GM21381 (cell line): ENCODE measurements around the gene LUM.

ENCODE experiments used
- ATAC-seq: cut with Tn5 transposase; IDR thresholded peaks from one replicate; pipeline ENCODE4 v1.9.1; 2021; ENCODE audit warnings: mild to moderate bottlenecking, moderate library complexity; ENCODE audit not compliant: unreplicated experiment

LUM gene, protein sequence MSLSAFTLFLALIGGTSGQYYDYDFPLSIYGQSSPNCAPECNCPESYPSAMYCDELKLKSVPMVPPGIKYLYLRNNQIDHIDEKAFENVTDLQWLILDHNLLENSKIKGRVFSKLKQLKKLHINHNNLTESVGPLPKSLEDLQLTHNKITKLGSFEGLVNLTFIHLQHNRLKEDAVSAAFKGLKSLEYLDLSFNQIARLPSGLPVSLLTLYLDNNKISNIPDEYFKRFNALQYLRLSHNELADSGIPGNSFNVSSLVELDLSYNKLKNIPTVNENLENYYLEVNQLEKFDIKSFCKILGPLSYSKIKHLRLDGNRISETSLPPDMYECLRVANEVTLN

DNA sequence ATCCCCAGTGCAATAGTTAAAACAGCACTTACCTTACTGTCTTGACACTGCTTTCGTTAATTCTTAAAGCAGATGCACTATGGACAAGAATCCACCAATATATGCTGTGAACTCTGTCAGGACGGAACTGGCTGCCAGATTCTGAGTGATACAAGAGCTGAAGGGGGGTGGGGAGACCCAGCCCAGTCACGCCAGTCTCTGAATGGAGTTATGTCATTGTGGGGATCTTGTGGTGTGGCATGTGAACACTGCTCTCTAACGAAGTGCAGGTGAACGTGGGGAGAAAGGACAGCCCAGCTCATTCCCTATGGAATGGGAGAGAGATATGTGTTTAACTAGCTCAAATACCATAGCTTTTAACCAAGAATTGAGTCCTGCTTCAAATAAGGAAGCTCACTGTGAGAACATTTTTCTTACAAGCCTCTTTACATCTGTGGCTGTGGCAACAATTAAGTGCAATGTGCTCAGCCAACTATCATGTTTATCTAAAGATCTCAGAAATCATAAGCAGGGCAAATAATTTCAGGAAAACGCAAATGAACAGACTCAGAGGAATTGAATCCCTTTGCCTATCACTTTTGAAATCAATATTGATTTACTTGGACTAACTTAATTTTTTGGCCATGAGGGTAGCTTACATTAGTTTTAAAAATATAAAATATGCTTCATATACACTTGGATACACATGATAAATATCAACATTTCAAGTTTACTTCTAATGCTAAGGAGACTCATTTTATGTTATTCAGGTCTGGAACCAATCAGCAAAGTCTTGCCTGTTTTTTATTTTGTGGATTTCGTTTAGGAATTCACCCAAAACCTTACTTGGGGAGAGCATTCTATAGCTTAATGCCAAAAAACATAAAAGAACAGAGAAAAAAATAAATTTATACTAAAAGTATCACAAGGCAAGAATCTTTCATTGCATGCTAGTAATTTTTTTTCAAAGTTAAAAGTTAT, at the start of gene LUM:
Gene LUM (minus strand): TSS at position 129 of the 960 bp plus-strand sequence. CDS start 2,515 bp downstream, outside the sequence.
- no peak for ATAC-seq

DNA sequence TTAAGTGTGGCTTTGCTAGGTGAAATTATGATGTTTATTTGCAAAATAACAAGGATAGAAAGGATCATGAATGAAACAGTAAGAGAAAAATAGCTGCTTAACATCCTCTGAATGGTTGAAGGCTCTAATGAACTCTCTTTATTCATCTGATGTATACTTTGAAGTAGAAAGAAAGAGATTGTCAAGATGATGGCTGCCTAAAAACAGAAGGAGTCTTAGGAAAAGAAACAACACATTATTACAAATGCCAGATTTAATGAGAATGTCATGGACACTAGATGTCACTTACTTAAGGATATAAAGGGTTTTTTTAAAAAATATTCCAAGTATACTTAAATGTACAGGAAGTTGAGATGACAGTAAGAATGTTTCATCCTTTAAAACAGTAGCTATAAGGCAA, 49.7 kb upstream of the LUM start:
- ATAC-seq = no peak

DNA sequence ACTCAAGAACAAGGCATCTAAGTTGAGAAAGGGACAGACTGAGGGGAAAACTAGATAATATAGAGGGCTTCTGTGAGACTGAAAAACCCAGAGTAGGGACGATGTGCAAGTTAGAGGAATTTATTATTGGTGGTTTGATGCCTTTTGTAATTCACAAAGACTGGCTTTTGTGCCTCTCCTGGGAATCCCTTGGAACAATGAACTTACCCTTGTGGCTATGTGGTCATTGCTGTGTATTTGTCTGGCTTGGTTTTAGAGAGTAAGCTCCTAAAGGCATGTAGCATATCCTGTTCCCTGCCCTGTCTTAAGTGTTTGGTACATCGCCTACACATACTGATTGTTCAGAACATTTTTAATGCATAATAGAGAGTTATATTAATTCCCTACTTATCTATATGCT, 44.7 kb upstream of the LUM start:
- no peak for ATAC-seq

DNA sequence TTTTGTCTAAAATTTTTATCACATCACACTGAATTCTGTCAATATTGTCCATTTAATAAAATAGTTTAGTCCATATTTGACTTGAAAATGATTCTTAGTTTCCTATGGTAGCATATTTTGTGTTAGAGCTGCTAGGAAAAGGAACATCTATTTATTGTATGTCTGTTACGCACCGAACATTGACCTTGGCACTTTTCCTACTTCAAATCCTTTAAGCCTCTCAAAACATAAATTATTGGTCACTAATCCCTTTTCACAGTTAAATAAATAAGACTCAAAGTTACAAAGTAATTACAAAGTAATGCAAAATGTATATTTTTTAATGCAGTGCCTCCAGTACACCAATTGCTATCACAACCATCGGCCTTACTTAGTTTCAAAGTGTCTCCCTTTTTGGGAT, 42.8 kb upstream of the LUM start:
- ATAC-seq = no peak

DNA sequence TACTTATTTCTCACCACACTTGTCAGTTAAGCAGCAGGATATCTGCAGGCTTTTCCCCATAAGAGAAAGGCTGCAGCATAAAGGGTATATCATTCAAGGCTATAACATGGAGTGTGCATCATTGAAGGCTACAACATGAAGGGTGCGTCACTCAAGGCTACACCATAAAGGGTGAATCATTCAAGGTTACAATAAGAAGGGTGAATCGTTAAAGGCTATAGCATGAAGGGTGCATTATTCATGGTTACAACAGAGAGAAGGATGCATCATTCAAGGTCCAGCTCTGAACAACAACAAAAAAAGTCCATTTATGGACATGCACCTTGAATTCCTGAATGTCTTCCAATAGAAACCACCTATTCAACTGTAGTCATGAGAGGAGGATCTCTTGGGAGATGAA, 32.8 kb upstream of the LUM start:
- ATAC-seq = no peak

DNA sequence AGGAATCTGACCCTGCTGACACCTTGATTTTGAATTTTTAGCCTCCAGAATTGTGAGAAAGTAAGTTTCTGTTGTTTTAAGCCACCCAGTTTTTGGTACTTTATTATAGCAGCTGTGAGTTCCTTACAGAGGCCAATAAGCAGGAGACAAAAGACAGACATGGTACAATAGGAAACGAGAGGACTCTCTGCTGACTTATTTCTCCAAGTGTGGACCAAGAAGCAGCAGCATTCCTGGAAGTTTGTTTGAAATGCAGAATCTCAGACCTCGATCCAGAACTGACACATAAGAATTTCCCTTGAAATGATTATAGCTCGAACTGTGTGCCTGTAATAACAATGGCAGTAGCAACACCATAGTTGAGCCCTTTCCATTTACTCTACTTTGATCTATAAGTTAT, 31.9 kb upstream of the LUM start:
- ATAC-seq = no peak

DNA sequence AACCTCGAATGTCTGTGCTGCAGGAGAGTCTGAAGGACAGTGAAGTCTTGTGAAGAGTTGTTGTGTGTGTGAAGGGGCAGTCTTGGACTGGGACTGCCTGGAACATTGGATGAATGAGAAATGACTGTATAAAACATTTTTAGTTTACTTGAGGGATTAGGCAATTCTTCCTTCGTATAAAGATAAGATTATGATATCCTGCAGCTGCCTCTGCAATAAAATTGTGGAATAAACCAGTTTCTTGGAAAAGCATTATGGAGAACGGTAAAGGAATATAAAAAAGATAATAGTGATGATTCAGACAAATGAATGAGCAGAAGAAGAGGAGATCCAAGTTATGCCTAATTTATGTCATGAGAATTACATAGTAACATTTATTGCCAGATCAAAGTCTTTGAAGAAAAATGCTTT, 30.9 kb upstream of the LUM start:
- ATAC-seq = no peak

DNA sequence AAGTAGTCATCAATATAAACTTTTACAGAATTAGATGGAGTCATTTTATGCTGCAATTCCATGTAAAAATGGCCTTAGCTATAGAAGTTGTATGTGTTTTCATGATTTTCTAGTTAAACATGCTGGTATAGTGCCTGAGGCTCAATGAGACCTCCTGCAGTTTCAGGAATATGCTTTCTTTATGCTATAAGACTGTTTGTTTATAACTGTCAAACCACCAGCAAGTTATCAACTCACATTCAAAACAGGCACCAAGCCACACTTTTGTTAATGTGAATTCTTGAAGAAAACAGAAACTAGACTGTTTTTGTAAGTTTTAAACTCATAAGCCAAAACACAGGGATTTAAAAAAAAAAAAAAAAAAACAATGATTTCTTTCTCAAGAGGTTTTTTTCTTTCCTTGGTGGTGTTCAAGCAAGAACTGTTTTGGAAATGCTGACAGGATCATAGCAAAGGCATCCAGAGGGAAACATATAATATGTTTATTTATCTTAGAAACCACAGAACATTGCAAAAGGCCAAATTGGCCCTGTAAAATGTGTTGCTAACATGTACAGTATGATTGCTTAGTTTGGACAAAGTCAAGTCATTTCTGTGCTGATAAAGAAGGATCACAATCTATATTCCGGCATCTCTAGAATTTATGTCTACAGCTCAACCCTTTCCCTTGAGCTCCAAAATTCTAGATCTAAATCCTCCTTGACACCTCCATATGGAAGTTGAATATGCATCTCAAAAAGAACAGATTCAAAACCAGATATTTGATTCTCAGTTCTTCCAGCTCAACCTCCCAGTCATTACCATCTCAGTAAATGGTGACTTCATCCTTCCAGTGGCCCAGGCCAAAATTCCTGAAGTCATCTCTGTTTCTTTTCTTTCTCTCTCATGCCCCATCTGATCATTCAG, 29.0 kb upstream of the LUM start:
- ATAC-seq = no peak

DNA sequence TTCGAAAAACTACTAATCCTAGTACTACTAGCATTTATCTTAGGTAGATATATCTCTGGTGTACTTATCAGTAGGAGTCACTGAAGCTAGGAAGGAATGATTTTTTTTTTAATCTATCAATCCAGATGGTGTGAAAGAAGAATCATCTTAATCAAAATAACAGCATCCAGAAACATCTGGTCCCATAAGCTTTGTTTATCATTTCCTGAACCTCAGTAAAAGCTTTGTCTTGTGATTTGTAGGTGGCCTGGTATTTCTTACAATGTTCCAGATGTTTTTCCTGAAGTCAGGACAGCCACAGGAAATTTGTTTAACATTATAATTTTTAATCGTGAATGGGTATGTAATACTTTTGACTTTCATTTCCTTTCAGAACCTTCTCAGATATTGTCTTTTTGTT, 28.0 kb upstream of the LUM start:
- ATAC-seq = no peak

DNA sequence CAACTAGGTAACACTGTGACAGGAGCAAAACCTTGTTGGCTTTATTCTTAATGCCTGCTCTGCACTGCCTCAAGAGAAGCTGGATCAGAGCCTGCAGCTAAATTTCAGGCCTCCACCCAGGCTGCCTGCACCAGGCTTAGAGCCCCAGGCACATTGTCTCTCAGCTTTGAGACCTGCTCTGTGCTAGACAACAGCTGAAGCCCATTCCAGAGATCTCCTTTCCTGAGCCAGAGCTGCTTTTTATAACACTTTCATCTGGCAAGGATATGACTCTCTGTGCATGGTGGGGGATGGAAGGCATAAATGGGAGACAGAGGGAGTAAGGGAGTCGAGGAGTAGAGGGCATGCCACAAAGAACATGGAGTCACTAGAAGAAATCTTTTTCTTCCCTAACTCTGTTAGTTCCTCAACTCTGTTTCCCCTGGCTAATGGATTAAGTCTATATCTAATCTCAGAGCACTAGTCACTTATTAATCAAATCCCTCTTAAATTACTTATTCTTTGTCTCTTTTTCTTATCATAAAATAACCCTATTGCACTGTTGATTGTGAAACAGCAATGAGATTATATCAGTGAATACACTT, 27.1 kb upstream of the LUM start:
- ATAC-seq = no peak

DNA sequence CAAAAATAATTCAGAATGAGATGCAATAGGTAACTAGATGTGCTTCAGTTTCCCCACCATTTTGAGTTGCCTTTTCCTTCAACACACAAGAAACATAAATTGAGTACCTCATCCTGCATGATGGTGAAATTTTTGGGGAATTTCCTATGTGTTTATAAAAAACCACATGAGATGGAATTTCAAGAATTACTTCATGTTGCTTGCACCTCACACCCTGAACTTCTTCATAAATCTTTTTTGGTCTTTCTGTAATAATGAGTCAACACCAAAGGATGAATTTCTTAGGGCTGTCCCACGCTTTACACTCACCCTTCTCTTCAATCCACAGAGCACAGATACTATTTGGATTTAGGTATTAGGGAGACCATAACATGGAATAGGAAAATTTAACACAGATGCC, 22.6 kb upstream of the LUM start:
- no peak for ATAC-seq

DNA sequence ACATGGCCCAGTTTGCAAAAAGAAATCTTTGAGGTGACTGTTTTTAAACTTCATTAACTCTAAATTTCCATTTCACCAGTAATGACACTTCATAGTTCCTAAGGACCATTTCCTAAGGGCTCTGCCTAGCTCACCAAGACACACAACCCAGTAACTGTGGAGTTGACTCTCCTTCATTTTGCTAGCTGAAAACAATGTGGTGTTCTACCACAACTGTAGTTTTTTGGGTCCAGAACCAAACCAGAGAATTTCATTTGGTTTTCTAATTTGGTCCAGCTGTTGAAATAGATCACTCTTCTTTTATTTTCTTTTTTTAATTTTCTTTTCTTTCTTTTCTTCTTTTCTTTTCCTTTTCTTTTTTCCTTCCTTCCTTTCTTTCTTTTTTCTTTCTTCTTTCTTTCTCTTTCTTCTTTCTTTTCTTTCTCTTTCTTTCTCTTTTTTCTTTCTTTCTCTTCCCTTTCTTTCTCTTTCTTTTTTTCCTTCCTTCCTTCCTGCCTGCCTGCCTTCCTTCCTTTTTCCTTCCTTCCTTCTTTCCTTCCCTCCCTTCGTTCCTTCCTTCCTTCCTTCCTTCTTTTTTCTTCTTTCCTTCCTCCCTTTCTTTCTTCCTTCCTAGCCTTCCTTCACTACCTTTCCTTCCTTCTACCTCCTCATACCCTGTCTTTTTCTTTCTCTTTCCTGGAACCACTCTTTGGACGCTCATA, 18.5 kb upstream of the LUM start:
- no peak for ATAC-seq

DNA sequence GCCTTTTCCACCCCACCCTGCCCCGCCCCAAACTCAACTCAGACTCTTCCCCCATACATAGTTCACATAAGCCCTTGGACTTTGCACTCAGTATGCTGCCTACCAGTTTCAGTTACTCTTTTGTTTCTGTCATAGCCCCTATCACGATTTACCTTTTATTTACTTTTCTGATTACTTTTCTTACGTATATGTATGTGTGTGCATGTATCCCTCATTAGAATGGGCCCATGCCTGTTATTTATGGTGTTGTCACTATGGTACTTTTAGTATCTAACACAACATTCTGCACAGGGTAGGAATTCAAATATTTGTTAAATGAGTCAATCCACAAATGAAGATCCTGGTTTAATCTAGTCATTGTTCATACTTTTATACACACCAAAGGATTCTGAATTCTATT, 16.5 kb upstream of the LUM start:
- ATAC-seq = no peak

DNA sequence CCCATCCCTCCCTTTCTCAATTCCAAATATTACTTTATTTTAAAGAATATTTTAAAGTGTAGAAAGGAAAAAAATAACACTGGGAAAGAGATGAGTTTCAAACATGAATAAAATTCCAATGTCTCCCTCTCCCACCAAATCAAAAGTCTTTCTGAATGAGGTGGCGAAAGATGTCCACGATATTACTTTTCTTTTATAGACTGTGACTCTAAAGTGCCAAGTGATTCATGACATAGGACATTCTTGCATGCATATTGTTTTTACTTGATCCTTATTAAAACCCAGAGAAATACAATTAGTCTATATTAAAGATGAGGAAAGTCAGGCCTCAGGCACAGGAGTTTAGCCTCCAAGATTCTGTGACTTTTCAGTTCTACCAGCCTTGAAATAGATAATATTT, 16.0 kb upstream of the LUM start:
- ATAC-seq = no peak

DNA sequence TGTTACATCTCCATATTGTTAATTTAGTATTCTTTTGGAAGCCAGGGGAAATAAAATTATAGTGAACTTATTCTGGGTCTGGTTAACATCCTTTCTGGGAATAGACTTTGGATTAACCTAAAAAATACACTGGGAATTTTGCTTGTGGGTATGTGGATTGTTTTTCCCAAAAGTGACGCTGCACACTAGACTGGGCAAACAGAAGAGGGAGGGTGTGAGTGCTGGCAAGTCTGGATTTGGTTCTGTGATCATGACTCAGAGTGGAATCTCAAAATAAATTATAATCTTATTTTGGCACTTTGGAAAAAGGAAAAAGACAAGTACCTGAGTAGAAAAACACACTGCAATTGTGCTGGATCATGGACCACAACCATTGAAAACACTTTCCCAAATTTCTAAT, 15.2 kb upstream of the LUM start:
- no peak for ATAC-seq

DNA sequence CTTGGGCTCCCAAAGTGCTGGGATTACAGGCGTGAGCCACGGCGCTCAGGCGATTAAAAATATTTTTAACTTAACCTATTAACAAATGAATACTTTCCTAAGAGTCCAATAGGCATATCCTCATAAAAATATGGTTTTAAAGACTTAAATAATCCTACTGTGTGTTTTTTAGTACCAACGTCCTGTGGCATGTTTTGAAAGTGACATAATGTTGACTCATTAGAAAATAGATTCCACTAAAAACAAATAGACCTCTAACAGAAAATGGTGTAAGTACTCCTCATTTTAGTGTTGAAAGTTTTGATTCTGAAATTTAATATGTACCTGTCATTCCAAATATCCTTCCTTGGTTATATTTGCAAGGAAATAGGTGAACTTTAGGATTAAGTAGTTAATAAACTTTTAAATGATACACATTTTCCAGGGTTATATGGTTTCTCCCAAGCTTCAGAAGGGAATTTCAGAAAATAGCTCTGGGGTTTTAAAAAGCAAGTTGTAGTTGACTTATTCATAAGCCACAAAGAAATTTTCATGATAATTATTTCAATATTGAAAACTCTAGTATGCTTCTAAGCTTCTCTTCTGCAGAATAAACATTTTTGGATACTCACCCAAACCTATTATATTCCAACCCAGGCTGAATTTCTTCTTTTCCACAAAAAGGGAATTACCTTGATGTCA, 12.1 kb upstream of the LUM start:
- no peak for ATAC-seq

DNA sequence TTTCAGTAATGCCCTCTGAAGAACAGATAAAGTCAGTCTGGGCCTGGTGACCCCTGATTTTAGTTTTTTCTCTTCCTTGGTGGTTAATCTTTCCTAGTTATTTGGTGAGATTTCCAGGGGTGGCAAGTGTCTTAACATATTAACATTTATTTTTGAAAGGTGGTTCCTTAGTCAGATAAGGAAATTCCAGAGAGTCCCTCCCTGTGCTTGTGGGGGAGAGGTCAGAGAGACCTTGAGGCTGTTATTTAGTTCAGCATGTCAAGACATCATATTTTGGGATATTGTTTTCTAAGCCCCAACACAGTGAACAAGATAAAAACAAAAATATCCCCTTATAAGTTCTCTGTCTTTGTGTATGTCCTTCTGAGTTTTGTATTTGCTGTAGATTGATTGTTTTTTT, 9.5 kb upstream of the LUM start:
- ATAC-seq = no peak

DNA sequence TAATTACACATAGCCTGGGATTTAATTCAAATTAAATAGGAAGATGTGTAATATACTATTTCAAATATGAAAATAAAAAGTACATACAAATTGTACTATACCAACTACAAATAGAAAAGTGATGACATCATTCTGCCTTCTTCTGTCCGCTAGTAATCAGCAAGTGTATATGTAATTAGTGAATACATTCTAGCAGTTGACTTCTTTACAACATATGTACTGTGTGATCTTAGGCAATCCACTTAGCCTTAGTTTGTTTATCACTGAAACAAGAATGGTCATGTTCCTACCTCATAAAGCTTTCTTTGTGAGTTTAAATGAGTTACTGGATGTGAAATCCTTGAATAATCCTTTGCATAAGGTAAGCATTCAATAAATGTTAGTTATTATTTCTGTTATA, 7.8 kb upstream of the LUM start:
- no peak for ATAC-seq

DNA sequence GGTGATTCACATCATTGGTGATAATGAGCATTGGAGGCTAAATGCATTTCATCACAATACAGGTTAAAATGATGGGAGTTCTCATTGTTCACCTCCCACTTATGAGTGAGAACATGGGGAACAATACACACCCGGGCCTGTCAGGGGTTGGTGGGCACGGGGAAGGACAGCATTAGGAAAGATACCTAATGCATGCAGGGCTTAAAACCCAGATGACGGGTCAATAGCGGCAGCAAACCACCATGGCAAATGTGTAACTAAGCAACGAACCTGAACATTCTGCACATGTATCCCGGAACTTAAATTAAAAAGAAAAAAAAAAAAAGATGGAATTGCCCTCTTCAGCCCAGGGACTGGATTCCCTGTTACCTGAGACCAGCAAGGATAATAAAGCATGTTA, 2.3 kb upstream of the LUM start:
- no peak for ATAC-seq
